ENCODE results near the gene EME2. TPM values are rescaled to one million over a fixed set of nuclear protein-coding genes. Genes with fewer than 3 reads are reported as not detected.

The EME2 gene
- total RNA-seq, 1 experiment from 2014 or later = 24.2 TPM

- TF ChIP-seq CTCF (conservative IDR thresholded peaks at IDR 0.05) (no peak), EZH2 (IDR thresholded peaks at IDR 0.05; ENCODE audit: low read depth) (no peak)
- no peaks in the 10 kb centered on the region; the same call in 1 of the 2 replicates for H3F3A ChIP-seq (ENCODE audit: insufficient read depth, low read depth)
- H3K27me3 ChIP-seq (ENCODE audit: insufficient read depth, low read depth) = no peaks in the 10 kb centered on the region
- no peak overlapping the region for H3K4me3 ChIP-seq
- H3K9me2 ChIP-seq (ENCODE audit: insufficient read depth) = no peaks in the 10 kb centered on the region
- no peak overlapping the region for H3K27ac ChIP-seq
- intact Hi-C loops (cut with micrococcal nuclease; ENCODE audit: unreplicated experiment) = no loop called here
- H3K4me1 ChIP-seq (replicated peaks; ENCODE audit: insufficient read depth) = no peaks in the 10 kb centered on the region
- no peak overlapping the region for H3K4me2 ChIP-seq
- H4K20me1 ChIP-seq (ENCODE audit: insufficient read depth) = no peaks in the 10 kb centered on the region
- no peaks in the 10 kb centered on the region for H3K9me3 ChIP-seq (ENCODE audit: insufficient read depth, low read depth)
- no peaks in the 10 kb centered on the region for H3K79me2 ChIP-seq (ENCODE audit: low read depth)
- no peak for DNase-seq
- BruUV-seq (replicated peaks) = no TSS peak
- no peak overlapping the region for H2AFZ ChIP-seq
- H3K36me3 ChIP-seq (ENCODE audit: low read depth) = no peaks in the 10 kb centered on the region; the same call in 1 of the 2 replicates
- ChIA-PET CTCF (no interaction called here), POLR2A (ENCODE audit: unreplicated experiment) (no interaction called here)
These were observed 11.7 kb upstream of the EME2 start for GRCh38 chr16:1760911-1761310.

GRCh38 chr16:1761751-1762150 is 10.9 kb upstream of the EME2 start:
- no peaks in the 10 kb centered on the region for H3K4me1 ChIP-seq (replicated peaks; ENCODE audit: insufficient read depth)
- no peaks in the 10 kb centered on the region for H3K27me3 ChIP-seq (ENCODE audit: insufficient read depth, low read depth)
- no peak for DNase-seq
- CTCF ChIA-PET = no interaction called here
- BruUV-seq (replicated peaks) = no TSS peak
- no peaks in the 10 kb centered on the region for H3F3A ChIP-seq (ENCODE audit: insufficient read depth, low read depth)
- no peaks in the 10 kb centered on the region for H3K79me2 ChIP-seq (ENCODE audit: low read depth)
- H3K9me3 ChIP-seq (ENCODE audit: insufficient read depth, low read depth) = no peaks in the 10 kb centered on the region
- no peak overlapping the region for H3K4me2 ChIP-seq
- intact Hi-C loops (cut with micrococcal nuclease; ENCODE audit: unreplicated experiment) = no loop called here
- no peak overlapping the region for H2AFZ ChIP-seq
- no peak for TF ChIP-seq EZH2 (IDR thresholded peaks at IDR 0.05; ENCODE audit: low read depth)
- TF ChIP-seq CTCF (conservative IDR thresholded peaks at IDR 0.05) = no peak
- no peak overlapping the region for H3K27ac ChIP-seq
- no peak overlapping the region for H3K4me3 ChIP-seq
- H3K9me2 ChIP-seq (ENCODE audit: insufficient read depth) = no peaks in the 10 kb centered on the region
- POLR2A ChIA-PET (ENCODE audit: unreplicated experiment) = no interaction called here
- no peaks in the 10 kb centered on the region; the same call in 1 of the 2 replicates for H3K36me3 ChIP-seq (ENCODE audit: low read depth)
- no peaks in the 10 kb centered on the region for H4K20me1 ChIP-seq (ENCODE audit: insufficient read depth)

GRCh38 chr16:1762196-1762878 is 10.3 kb upstream of the EME2 start:
- intact Hi-C loops (cut with micrococcal nuclease; ENCODE audit: unreplicated experiment) = no loop called here
- H3K4me2 ChIP-seq = no peak overlapping the region
- POLR2A ChIA-PET (ENCODE audit: unreplicated experiment) = no interaction called here
- H3K27me3 ChIP-seq (ENCODE audit: insufficient read depth, low read depth) = no peaks in the 10 kb centered on the region
- CTCF ChIA-PET = no interaction called here
- no peaks in the 10 kb centered on the region for H3K36me3 ChIP-seq (ENCODE audit: low read depth)
- no peaks in the 10 kb centered on the region for H3K9me3 ChIP-seq (ENCODE audit: insufficient read depth, low read depth)
- no peaks in the 10 kb centered on the region for H3K4me1 ChIP-seq (replicated peaks; ENCODE audit: insufficient read depth)
- TF ChIP-seq CTCF (conservative IDR thresholded peaks at IDR 0.05) (no peak), EZH2 (IDR thresholded peaks at IDR 0.05; ENCODE audit: low read depth) (no peak)
- H3K79me2 ChIP-seq (ENCODE audit: low read depth) = no peaks in the 10 kb centered on the region
- no peak overlapping the region for H2AFZ ChIP-seq
- H3K4me3 ChIP-seq = no peak overlapping the region
- no peak overlapping the region for H3K27ac ChIP-seq
- H4K20me1 ChIP-seq (ENCODE audit: insufficient read depth) = no peaks in the 10 kb centered on the region
- H3F3A ChIP-seq (ENCODE audit: insufficient read depth, low read depth) = no peaks in the 10 kb centered on the region
- H3K9me2 ChIP-seq (ENCODE audit: insufficient read depth) = no peaks in the 10 kb centered on the region
- BruUV-seq (replicated peaks) = no TSS peak
- no peak for DNase-seq

Data from PC-9 (cell line).